ENCODE data around the gene TMEM165. TPM values are rescaled to one million over a fixed set of nuclear protein-coding genes. Genes with fewer than 3 reads are reported as not detected.
A peak's percentile ranks its signal among the peaks of the same experiment; 100 is the strongest.

Gene TMEM165
- total RNA-seq, 4 donors from 2014 or later, result 133 to 193 (median 168) TPM

DNA sequence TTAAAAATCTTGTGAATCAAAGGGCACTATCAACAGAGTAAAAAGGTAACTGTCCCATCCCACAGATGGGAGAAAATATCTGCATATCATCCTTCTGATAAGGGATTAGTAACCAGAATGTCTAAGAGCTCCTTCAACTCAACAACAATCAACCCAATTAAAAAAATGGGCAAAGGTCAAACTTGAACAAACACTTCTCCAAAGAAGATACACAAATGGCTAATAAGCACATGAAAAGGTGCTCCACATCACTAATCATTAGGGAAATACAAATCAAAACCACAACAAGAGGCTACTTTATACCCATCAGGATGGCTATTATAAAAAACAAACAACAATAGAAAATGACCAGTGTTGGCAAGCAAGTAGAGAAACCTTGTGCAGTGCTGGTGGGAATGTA, 43.3 kb downstream of the TMEM165 start:
- H3K4me1 ChIP-seq, result peaks cover 0 to 12% (median 9%) of the 10 kb centered on the region in 4 donors
- H3K9me3 ChIP-seq, result no peaks in the 10 kb centered on the region
- no peak for DNase-seq (ENCODE audit: extremely low spot score)
- TF ChIP-seq POLR2AphosphoS5 (IDR thresholded peaks at IDR 0.05) (no peak), CTCF (IDR thresholded peaks at IDR 0.05) (no peak), POLR2A (IDR thresholded peaks at IDR 0.05; ENCODE audit: low read depth) (no peak), EP300 (IDR thresholded peaks at IDR 0.05) (no peak)
- H3K27me3 ChIP-seq, result no peaks in the 10 kb centered on the region
- intact Hi-C loops (cut with DNase I), result loop anchor here (10.0 kb wide), 1 partner anchor 94 kb away; the partner anchor contains the start of gene SRD5A3
- no peak overlapping the region for H3K27ac ChIP-seq (replicated peaks in 1 of 4)
- H3K36me3 ChIP-seq, result peaks cover 0 to 73% (median 55%) of the 10 kb centered on the region in 4 donors
- H3K4me3 ChIP-seq, result no peak overlapping the region

DNA sequence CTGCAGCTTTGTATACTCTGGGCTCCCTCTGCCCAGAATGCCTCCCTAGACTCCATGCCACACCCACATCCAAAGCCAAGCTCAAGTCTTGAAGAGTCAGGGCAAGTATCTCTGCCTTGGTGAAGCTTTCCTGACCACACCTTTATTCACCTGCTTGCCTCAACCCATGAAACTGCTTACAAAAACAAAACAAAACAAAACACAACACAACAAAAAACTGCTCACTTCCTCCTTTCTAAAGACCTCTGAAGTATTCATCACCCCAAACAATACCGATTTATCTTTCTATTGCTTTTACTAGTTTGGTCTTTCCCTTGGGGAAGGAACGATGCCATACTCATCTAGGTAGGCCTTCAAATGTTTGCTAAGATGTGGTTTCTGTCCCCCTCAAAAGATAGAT, 45.0 kb downstream of the TMEM165 start:
- H3K36me3 ChIP-seq, result peaks cover 0 to 59% (median 43%) of the 10 kb centered on the region in 4 donors
- TF ChIP-seq POLR2A (IDR thresholded peaks at IDR 0.05; ENCODE audit: low read depth) (no peak), POLR2AphosphoS5 (IDR thresholded peaks at IDR 0.05) (no peak), EP300 (IDR thresholded peaks at IDR 0.05) (no peak), CTCF (IDR thresholded peaks at IDR 0.05) (no peak)
- no peaks in the 10 kb centered on the region for H3K9me3 ChIP-seq
- intact Hi-C loops (cut with DNase I), result loop anchor here (5.0 kb wide), 1 partner anchor 107 kb away; the partner anchor contains the start of gene CLOCK
- H3K4me1 ChIP-seq, result no peaks in the 10 kb centered on the region
- no peaks in the 10 kb centered on the region for H3K27me3 ChIP-seq
- no peak overlapping the region for H3K27ac ChIP-seq (replicated peaks in 1 of 4)
- H3K4me3 ChIP-seq, result no peak overlapping the region
- 96% methylated on average over 2 of the region's 2 CpGs for WGBS
- DNase-seq (ENCODE audit: extremely low spot score), result no peak

DNA sequence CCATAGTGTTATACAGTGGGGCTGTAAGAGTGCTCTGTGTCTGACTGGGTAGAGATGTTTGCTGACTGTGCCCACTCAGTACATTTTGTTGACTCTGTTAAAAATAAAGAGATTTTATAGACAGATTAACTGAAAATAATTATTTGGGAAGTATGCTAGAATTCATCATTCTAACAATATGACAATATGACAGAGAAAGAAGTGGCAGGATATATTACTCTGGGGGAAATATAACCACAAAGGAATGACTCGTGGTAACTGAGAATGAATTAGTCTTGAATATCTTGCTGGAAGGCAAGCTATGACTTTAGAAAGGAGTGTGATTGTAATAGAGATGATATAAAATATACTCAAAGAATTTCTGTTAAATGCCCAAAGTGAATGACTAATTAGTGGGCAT, 46.8 kb downstream of the TMEM165 start:
- TF ChIP-seq POLR2AphosphoS5 (IDR thresholded peaks at IDR 0.05), result no peak
- no peak for TF ChIP-seq POLR2A (IDR thresholded peaks at IDR 0.05; ENCODE audit: low read depth)
- no peak for TF ChIP-seq EP300 (IDR thresholded peaks at IDR 0.05)
- Histone ChIP-seq H3K27me3 (no peaks in the 10 kb centered on the region), H3K27ac (replicated peaks in 1 of 4) (no peak overlapping the region), H3K9me3 (no peaks in the 10 kb centered on the region), H3K36me3 (peaks cover 0 to 62% (median 40%) of the 10 kb centered on the region in 4 donors), H3K4me3 (no peak overlapping the region), H3K4me1 (no peaks in the 10 kb centered on the region)
- DNase-seq (ENCODE audit: extremely low spot score), result no peak
- WGBS, result 63% methylated on average over 1 of the region's 1 CpG
- intact Hi-C loops (cut with DNase I), result loop anchor here (5.0 kb wide), 1 partner anchor 105 kb away; the partner anchor contains the start of gene CLOCK

DNA sequence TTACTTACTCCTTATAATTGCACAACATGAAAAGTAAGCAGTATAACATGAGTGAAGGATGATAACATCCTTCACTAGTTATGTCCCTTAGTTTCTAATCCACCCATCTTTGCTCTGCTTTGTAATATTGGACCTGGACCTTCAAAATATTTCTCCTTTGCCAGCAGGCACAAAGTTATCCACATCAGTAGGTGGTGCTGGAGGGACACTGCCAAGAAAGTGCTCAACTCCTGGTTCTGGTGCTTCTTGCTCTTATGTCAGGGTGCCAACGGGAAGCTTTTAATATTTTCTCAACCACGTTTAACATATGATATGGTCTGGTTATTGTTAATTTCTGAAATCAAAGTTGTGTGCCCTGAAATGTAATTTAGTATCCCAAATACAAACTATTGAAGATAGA, 49.1 kb downstream of the TMEM165 start:
- TF ChIP-seq CTCF (IDR thresholded peaks at IDR 0.05), result peak; percentile 8 to 22 (median 19)
- no peak for TF ChIP-seq POLR2AphosphoS5 (IDR thresholded peaks at IDR 0.05)
- TF ChIP-seq EP300 (IDR thresholded peaks at IDR 0.05), result no peak
- intact Hi-C loops (cut with DNase I), result loop anchor here (5.0 kb wide), 1 partner anchor 102 kb away; the partner anchor contains the start of gene CLOCK
- WGBS, result 25% methylated on average over 2 of the region's 2 CpGs

GRCh38 chr4:55445921-55446577, 50.3 kb downstream of the TMEM165 start:
- Histone ChIP-seq H3K9me3 (no peaks in the 10 kb centered on the region), H3K27me3 (no peaks in the 10 kb centered on the region), H3K36me3 (peaks cover 8 to 80% (median 48%) of the 10 kb centered on the region in 4 donors), H3K4me1 (peaks cover 0 to 6% (median 0%) of the 10 kb centered on the region in 4 donors), H3K27ac (replicated peaks in 1 of 4) (no peak overlapping the region), H3K4me3 (no peak overlapping the region)
- DNase-seq (ENCODE audit: extremely low spot score), result no peak
- intact Hi-C loops (cut with DNase I), result no loop called here
- WGBS, result 90% methylated on average over 2 of the region's 2 CpGs
- TF ChIP-seq POLR2A (IDR thresholded peaks at IDR 0.05; ENCODE audit: low read depth), result no peak

More for the DNA sequence above, 49.1 kb downstream of the TMEM165 start:
- no peaks in the 10 kb centered on the region for H3K27me3 ChIP-seq
- peaks cover 8 to 77% (median 46%) of the 10 kb centered on the region in 4 donors for H3K36me3 ChIP-seq
- no peaks in the 10 kb centered on the region for H3K9me3 ChIP-seq
- DNase-seq (ENCODE audit: extremely low spot score), result no peak
- no peak overlapping the region for H3K27ac ChIP-seq (replicated peaks in 1 of 4)
- no peak overlapping the region for H3K4me3 ChIP-seq
- peaks cover 0 to 6% (median 0%) of the 10 kb centered on the region in 4 donors for H3K4me1 ChIP-seq
